A549 (cell line): Measurements from ENCODE around the gene ASPSCR1. TPM values are rescaled to one million over a fixed set of nuclear protein-coding genes. Genes with fewer than 3 reads are reported as not detected.
A peak's percentile ranks its signal among the peaks of the same experiment; 100 is the strongest.

Experiments
- ATAC-seq, 2 experiments: fragments of 200-7000 bp in 1 of 2; fragments of >200 bp in 1 of 2; cut with Nextera tagmentation in 1 of 2; cut with Tn5 transposase in 1 of 2; 3 replicates each; pipeline versions ENCODE4 v1.8.0 to v1.9.1; 2018 to 2020; ENCODE audit warnings: mild to moderate bottlenecking in 1 of 2, moderate library complexity in 1 of 2
- CTCF ChIA-PET: fragments of 300-600 bp; sonication (Branson Sonifier 250); formaldehyde crosslinking; extraction: SDS; loops from one replicate; lab custom pipeline; 2021; ENCODE audit warnings: antibody characterized with exemption, inconsistent platforms; lab: Yijun Ruan, JAX
- POLR2A ChIA-PET: fragments of 350-600 bp; formaldehyde crosslinking; extraction: SDS; loops from one replicate; lab custom pipeline; 2021; ENCODE audit warnings: antibody characterized with exemption, inconsistent platforms; lab: Yijun Ruan, JAX
- DNase-seq, 2 experiments: peaks; one replicate each; pipeline versions ENCODE4 v3.0.0 to v3.0.0-alpha.2; 2011 to 2016; ENCODE audit warnings: low read depth in 1 of 2, low spot score in 1 of 2
- FAIRE-seq: peaks from 2 replicates; lab custom pipeline; 2011; peaks lifted over from hg19 to GRCh38; lab: Jason Lieb, UNC
- H3K27ac ChIP-seq, 2 experiments: fragments of >200 bp; sonication (Bioruptor Twin); formaldehyde crosslinking; 3 replicates each; pipeline ENCODE4 v1.5.1; 2016 to 2017
- H3K4me1 ChIP-seq: fragments of >200 bp; sonication (Bioruptor Twin); formaldehyde crosslinking; 3 replicates; pipeline ENCODE4 v1.6.1; 2016
- H3K4me2 ChIP-seq: fragments of >200 bp; sonication (Bioruptor Twin); formaldehyde crosslinking; 3 replicates; pipeline ENCODE4 v1.6.1; 2016
- H3K4me3 ChIP-seq: fragments of >200 bp; sonication (Bioruptor Twin); formaldehyde crosslinking; 3 replicates; pipeline ENCODE4 v1.5.1; 2016
- H3K9me3 ChIP-seq: fragments of >200 bp; sonication (Bioruptor Twin); formaldehyde crosslinking; 3 replicates; pipeline ENCODE4 v1.6.1; 2016
- BCL3 ChIP-seq: fragments of >200 bp; sonication (Bioruptor Twin); formaldehyde crosslinking; IDR thresholded peaks from 3 replicates; pipeline ENCODE4 v1.6.1; 2016
- CHD4 ChIP-seq: fragments of 200-600 bp; sonication (generic); IDR thresholded peaks from 2 replicates; pipeline ENCODE4 v1.6.1; 2016; ENCODE audit warnings: antibody characterized with exemption, mild to moderate bottlenecking, borderline replicate concordance
- GATA3 ChIP-seq: IDR thresholded peaks from 2 replicates; pipeline ENCODE4 v1.6.1; 2012; ENCODE audit warnings: borderline replicate concordance
- HMGXB4 ChIP-seq: fragments of 250-450 bp; sonication (Bioruptor Pico); IDR thresholded peaks from 2 replicates; pipeline ENCODE4 v1.5.0; 2021; ENCODE audit warnings: mild to moderate bottlenecking, moderate library complexity, borderline replicate concordance
- JUN ChIP-seq, 2 experiments: fragments of >200 bp; sonication (Bioruptor Twin); formaldehyde crosslinking; IDR thresholded peaks; 2 replicates in 1 of 2; 3 replicates in 1 of 2; pipeline ENCODE4 v1.6.1; 2016 to 2017
- JUNB ChIP-seq: fragments of >200 bp; sonication (Bioruptor Twin); formaldehyde crosslinking; IDR thresholded peaks from 2 replicates; pipeline ENCODE4 v1.6.1; 2016
- KDM5A ChIP-seq: fragments of 200-600 bp; sonication (generic); IDR thresholded peaks from 2 replicates; pipeline ENCODE4 v1.6.1; 2016; ENCODE audit warnings: antibody characterized with exemption, mild to moderate bottlenecking
- MAX ChIP-seq: IDR thresholded peaks from 2 replicates; pipeline ENCODE4 v1.6.1; 2012
- POLR2AphosphoS2 ChIP-seq: conservative IDR thresholded peaks from 2 replicates; pipeline ENCODE4 v1.6.1; 2012; ENCODE audit warnings: low read length, improper control_type of control experiment, inconsistent platforms
- RAD21 ChIP-seq, 2 experiments: fragments of >200 bp in 1 of 2; sonication (Bioruptor Twin) in 1 of 2; formaldehyde crosslinking in 1 of 2; IDR thresholded peaks in 1 of 2; conservative IDR thresholded peaks in 1 of 2; 2 replicates in 1 of 2; 3 replicates in 1 of 2; pipeline ENCODE4 v1.6.1; 2012 to 2018; ENCODE audit warnings: inconsistent platforms in 1 of 2
- ZSCAN20 ChIP-seq: fragments of 250-450 bp; sonication (Bioruptor Pico); IDR thresholded peaks from 2 replicates; pipeline ENCODE4 v1.8.0; 2022; ENCODE audit warnings: mild to moderate bottlenecking, moderate library complexity
- WGBS: methylation state at CpG from one replicate; pipeline ENCODE4 v1.1.6; 2017; ENCODE audit errors: missing lambda C conversion rate; 5-methylcytosine and 5-hydroxymethylcytosine counted together
- polyA plus RNA-seq, 4 experiments: library from polyadenylated mRNA; depleted of rRNA in 3 of 4; stranded (reverse); fragments of >200 nt; fragmentation: RNase III in 1 of 4; extraction: RNeasy Plus Mini Kit Qiagen cat#74134 plus additional on column Dnase treatment in 1 of 4; gene quantifications; 2 replicates in 3 of 4; 3 replicates in 1 of 4; pipeline ENCODE4 v1.2.3, GENCODE V29; 2011 to 2017
- TF ChIP-seq, protein P1 (sequence below): IDR thresholded peaks from 2 replicates; pipeline ENCODE4 v1.6.1; 2012
- TF ChIP-seq, protein P2 (sequence below): fragments of 450-650 bp; IDR thresholded peaks from 2 replicates; pipeline ENCODE4 v1.6.1; 2014; ENCODE audit warnings: antibody characterized with exemption
- TF ChIP-seq, protein P3 (sequence below): fragments of 200-600 bp; sonication (generic); IDR thresholded peaks from 2 replicates; pipeline ENCODE4 v1.6.1; 2016; ENCODE audit warnings: antibody characterized with exemption, mild to moderate bottlenecking, moderate library complexity

Gene ASPSCR1
- polyA plus RNA-seq, 2 of the 4 experiments (the other 2 are of a cell fraction) = 12.3 to 25.7 TPM

DNA sequence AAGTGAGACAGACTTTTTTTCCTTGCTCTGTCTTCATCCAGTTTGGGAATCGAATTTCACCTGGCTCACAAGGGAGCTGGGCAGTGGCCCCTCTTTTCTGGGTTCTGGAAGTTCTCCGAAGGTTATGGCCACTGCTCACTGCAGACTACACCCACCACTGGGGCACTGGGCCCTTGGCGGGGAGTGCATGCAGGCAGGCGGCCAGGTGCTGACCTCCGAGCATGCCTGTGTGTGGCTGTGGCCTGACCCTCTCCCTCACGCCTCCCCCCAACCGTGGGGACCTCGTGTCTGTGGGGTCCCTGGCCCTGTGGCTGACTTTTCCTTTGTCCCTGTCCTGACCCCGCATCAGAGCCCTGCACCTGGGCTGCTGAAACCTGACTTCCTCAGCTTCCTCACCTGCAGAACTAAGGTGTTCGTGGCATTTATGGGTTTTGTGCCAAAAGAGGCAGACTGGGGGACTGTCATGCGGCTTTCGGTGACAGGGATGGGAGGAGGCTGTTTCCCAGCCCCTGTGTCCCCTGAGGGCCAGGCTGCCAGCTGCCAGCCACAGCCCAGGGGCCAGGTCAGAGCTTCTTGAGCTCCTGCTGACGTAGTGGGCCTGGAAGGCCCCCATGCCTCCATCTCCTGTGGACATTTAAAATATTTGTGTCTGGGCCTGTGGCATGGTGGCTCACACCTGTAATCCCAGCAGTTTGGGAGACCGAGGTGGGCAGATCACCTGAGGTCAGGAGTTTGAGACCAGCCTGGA, 21.4 kb downstream of the ASPSCR1 start:
- H3K4me3 ChIP-seq = no peak overlapping the region
- WGBS = 88% methylated on average over 14 of the region's 14 CpGs
- DNase-seq = no peak
- peaks cover 32% of the 10 kb centered on the region for H3K4me1 ChIP-seq
- H3K9me3 ChIP-seq = no peaks in the 10 kb centered on the region
- no peak for ATAC-seq
- CTCF ChIA-PET = interaction anchor here (0.6 to 1.4 kb wide), 7 partner anchors 10 to 266 kb away, joined by 3 to 6 read pairs (median 4); partner anchors contain the start of gene DCXR
- H3K27ac ChIP-seq = no peak overlapping the region
- TF ChIP-seq, protein P1, sequence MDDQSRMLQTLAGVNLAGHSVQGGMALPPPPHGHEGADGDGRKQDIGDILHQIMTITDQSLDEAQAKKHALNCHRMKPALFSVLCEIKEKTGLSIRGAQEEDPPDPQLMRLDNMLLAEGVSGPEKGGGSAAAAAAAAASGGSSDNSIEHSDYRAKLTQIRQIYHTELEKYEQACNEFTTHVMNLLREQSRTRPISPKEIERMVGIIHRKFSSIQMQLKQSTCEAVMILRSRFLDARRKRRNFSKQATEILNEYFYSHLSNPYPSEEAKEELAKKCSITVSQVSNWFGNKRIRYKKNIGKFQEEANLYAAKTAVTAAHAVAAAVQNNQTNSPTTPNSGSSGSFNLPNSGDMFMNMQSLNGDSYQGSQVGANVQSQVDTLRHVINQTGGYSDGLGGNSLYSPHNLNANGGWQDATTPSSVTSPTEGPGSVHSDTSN = no peak
- TF ChIP-seq, all 56 proteins: peak for 0
- POLR2A ChIA-PET = no interaction called here
- H3K4me2 ChIP-seq = no peak overlapping the region
- no peak for FAIRE-seq

- Histone ChIP-seq H3K4me2 (no peak overlapping the region), H3K27ac (peak overlapping the region in 1 of 2 experiments; percentile 93; a peak in 1 of 6 replicates), H3K4me3 (no peak overlapping the region), H3K9me3 (no peaks in the 10 kb centered on the region), H3K4me1 (peaks cover 40% of the 10 kb centered on the region)
- ChIA-PET CTCF (interaction anchor here (1.0 to 1.4 kb wide), 5 partner anchors 10 to 267 kb away, joined by 3 to 6 read pairs (median 5); partner anchors contain the start of gene DCXR), POLR2A (no interaction called here)
- DNase-seq (no peak), FAIRE-seq (no peak), ATAC-seq (no peak)
- TF ChIP-seq, protein P2, sequence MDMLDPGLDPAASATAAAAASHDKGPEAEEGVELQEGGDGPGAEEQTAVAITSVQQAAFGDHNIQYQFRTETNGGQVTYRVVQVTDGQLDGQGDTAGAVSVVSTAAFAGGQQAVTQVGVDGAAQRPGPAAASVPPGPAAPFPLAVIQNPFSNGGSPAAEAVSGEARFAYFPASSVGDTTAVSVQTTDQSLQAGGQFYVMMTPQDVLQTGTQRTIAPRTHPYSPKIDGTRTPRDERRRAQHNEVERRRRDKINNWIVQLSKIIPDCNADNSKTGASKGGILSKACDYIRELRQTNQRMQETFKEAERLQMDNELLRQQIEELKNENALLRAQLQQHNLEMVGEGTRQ = no peak
- TF ChIP-seq KDM5A = no peak
- no peak for TF ChIP-seq ZSCAN20 (CRISPR knock-in tag)
- TF ChIP-seq, protein P3, sequence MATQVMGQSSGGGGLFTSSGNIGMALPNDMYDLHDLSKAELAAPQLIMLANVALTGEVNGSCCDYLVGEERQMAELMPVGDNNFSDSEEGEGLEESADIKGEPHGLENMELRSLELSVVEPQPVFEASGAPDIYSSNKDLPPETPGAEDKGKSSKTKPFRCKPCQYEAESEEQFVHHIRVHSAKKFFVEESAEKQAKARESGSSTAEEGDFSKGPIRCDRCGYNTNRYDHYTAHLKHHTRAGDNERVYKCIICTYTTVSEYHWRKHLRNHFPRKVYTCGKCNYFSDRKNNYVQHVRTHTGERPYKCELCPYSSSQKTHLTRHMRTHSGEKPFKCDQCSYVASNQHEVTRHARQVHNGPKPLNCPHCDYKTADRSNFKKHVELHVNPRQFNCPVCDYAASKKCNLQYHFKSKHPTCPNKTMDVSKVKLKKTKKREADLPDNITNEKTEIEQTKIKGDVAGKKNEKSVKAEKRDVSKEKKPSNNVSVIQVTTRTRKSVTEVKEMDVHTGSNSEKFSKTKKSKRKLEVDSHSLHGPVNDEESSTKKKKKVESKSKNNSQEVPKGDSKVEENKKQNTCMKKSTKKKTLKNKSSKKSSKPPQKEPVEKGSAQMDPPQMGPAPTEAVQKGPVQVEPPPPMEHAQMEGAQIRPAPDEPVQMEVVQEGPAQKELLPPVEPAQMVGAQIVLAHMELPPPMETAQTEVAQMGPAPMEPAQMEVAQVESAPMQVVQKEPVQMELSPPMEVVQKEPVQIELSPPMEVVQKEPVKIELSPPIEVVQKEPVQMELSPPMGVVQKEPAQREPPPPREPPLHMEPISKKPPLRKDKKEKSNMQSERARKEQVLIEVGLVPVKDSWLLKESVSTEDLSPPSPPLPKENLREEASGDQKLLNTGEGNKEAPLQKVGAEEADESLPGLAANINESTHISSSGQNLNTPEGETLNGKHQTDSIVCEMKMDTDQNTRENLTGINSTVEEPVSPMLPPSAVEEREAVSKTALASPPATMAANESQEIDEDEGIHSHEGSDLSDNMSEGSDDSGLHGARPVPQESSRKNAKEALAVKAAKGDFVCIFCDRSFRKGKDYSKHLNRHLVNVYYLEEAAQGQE = no peak
- no peak for TF ChIP-seq GATA3
- no peak for TF ChIP-seq POLR2AphosphoS2
- no peak for TF ChIP-seq MAX
- TF ChIP-seq BCL3 = no peak
- no peak for TF ChIP-seq JUNB
- no peak for TF ChIP-seq CHD4
- TF ChIP-seq JUN (IDR thresholded peaks at IDR 0.05) = no peak
- no peak for TF ChIP-seq RAD21 (conservative IDR thresholded peaks at IDR 0.05 in 1 of 2, IDR thresholded peaks at IDR 0.05 in 1 of 2)
- TF ChIP-seq HMGXB4 (CRISPR knock-in tag) = no peak
- 94% methylated on average over 12 of the region's 12 CpGs for WGBS
Measured at GRCh38 chr17:81999587-81999975, 22.2 kb downstream of the ASPSCR1 start.
